Osteoblast (primary cell): ENCODE measurements around the gene RBBP8NL. TPM values are rescaled to one million over a fixed set of nuclear protein-coding genes. Genes with fewer than 3 reads are reported as not detected.

Experiments
- DNase-seq: peaks from one replicate; pipeline ENCODE4 v3.0.0; 2011; ENCODE audit warnings: low spot score, mixed read lengths; ENCODE audit not compliant: insufficient read length; ENCODE audit errors: missing footprints
- H2AFZ ChIP-seq: 2 replicates; pipeline ENCODE4 v1.6.0; 2011; ENCODE audit warnings: mild to moderate bottlenecking, low read length
- H3K27ac ChIP-seq: 2 replicates; pipeline ENCODE4 v1.5.1; 2011; ENCODE audit warnings: mild to moderate bottlenecking, low read depth, low read length, moderate library complexity
- H3K27me3 ChIP-seq: 2 replicates; pipeline ENCODE4 v1.6.0; 2012; ENCODE audit warnings: mild to moderate bottlenecking, control low read depth, inconsistent platforms, low read length, moderate library complexity; ENCODE audit not compliant: insufficient read depth
- H3K36me3 ChIP-seq: 2 replicates; pipeline ENCODE4 v1.5.1; 2011; ENCODE audit warnings: mild to moderate bottlenecking, low read length, control low read depth, moderate library complexity; ENCODE audit not compliant: insufficient read depth
- H3K4me1 ChIP-seq: 2 replicates; pipeline ENCODE4 v1.5.1; 2011; ENCODE audit warnings: mild to moderate bottlenecking, low read length, control low read depth, moderate library complexity; ENCODE audit not compliant: insufficient read depth
- H3K4me2 ChIP-seq: 2 replicates; pipeline ENCODE4 v1.6.0; 2011; ENCODE audit warnings: mild to moderate bottlenecking, low read length; ENCODE audit not compliant: insufficient read depth
- H3K4me3 ChIP-seq: fragments of 200-600 bp; sonication (generic); 3 replicates; pipeline ENCODE4 v1.5.1; 2012; ENCODE audit warnings: mild to moderate bottlenecking, low read length, inconsistent platforms; ENCODE audit not compliant: insufficient read depth
- H3K79me2 ChIP-seq: 2 replicates; pipeline ENCODE4 v1.6.0; 2012; ENCODE audit warnings: mild to moderate bottlenecking, low read length, control low read depth, inconsistent platforms; ENCODE audit not compliant: insufficient read depth
- H3K9me3 ChIP-seq: 2 replicates; pipeline ENCODE4 v1.5.1; 2011; ENCODE audit warnings: low read depth, low read length, control low read depth
- H4K20me1 ChIP-seq: 2 replicates; pipeline ENCODE4 v1.6.0; 2012; ENCODE audit warnings: mild to moderate bottlenecking, low read length, control low read depth; ENCODE audit not compliant: insufficient read depth
- total RNA-seq: library from RNA; depleted of rRNA; stranded (reverse); fragments of >200 nt; gene quantifications from 2 replicates; pipeline ENCODE4 v1.2.3, GENCODE V29; 2012
- TF ChIP-seq, protein P1 (sequence below): IDR thresholded peaks from 2 replicates; pipeline ENCODE4 v1.5.1; 2011; ENCODE audit warnings: mild to moderate bottlenecking, low read depth, low read length, moderate library complexity; ENCODE audit errors: extremely low read depth

Gene RBBP8NL
- total RNA-seq, 1 donor, result not detected

DNA sequence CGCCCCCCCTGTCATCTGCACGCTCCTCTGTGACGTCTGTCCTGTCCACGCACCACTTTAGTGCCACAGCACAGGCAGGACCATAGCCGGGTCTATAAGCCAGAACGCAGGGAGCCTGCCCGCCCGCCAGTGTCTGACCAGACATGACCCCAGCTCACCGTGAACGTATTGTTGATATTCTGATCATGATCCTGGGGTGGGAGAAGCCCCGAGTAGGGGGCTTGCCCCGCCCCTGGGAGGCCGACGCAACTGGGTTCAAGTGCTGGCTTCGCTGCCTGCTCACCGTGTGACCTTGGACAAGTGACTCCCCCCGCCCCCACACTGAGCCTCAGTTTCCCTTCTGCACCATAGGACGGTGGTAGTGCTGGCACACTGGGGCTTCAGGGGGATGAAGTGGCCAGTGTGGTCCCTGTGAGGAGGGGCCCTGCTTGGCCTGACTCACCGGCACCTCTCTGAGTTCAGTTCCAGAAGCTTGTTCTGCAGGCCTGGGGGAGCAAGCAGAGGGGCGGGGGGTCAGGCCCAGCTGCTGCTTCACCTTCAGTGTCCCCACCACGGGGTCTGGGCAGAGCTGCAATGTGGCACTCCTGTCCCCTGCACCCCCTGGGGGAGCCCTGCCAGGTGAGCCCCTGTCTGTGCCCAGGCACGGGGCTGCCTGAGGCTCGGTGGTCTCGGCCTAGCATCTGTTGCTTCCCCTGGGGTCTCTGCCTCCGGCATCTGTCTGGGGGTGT lies 9.2 kb downstream of the RBBP8NL start:
- TF ChIP-seq, protein P1, sequence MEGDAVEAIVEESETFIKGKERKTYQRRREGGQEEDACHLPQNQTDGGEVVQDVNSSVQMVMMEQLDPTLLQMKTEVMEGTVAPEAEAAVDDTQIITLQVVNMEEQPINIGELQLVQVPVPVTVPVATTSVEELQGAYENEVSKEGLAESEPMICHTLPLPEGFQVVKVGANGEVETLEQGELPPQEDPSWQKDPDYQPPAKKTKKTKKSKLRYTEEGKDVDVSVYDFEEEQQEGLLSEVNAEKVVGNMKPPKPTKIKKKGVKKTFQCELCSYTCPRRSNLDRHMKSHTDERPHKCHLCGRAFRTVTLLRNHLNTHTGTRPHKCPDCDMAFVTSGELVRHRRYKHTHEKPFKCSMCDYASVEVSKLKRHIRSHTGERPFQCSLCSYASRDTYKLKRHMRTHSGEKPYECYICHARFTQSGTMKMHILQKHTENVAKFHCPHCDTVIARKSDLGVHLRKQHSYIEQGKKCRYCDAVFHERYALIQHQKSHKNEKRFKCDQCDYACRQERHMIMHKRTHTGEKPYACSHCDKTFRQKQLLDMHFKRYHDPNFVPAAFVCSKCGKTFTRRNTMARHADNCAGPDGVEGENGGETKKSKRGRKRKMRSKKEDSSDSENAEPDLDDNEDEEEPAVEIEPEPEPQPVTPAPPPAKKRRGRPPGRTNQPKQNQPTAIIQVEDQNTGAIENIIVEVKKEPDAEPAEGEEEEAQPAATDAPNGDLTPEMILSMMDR, result no peak
- Histone ChIP-seq H3K36me3 (no peaks in the 10 kb centered on the region), H4K20me1 (no peaks in the 10 kb centered on the region), H2AFZ (no peak overlapping the region), H3K27me3 (peaks cover 5% of the 10 kb centered on the region), H3K27ac (no peak overlapping the region), H3K4me2 (no peak overlapping the region), H3K4me3 (no peak overlapping the region), H3K79me2 (no peaks in the 10 kb centered on the region), H3K9me3 (no peaks in the 10 kb centered on the region), H3K4me1 (no peaks in the 10 kb centered on the region)
- no peak for DNase-seq

DNA sequence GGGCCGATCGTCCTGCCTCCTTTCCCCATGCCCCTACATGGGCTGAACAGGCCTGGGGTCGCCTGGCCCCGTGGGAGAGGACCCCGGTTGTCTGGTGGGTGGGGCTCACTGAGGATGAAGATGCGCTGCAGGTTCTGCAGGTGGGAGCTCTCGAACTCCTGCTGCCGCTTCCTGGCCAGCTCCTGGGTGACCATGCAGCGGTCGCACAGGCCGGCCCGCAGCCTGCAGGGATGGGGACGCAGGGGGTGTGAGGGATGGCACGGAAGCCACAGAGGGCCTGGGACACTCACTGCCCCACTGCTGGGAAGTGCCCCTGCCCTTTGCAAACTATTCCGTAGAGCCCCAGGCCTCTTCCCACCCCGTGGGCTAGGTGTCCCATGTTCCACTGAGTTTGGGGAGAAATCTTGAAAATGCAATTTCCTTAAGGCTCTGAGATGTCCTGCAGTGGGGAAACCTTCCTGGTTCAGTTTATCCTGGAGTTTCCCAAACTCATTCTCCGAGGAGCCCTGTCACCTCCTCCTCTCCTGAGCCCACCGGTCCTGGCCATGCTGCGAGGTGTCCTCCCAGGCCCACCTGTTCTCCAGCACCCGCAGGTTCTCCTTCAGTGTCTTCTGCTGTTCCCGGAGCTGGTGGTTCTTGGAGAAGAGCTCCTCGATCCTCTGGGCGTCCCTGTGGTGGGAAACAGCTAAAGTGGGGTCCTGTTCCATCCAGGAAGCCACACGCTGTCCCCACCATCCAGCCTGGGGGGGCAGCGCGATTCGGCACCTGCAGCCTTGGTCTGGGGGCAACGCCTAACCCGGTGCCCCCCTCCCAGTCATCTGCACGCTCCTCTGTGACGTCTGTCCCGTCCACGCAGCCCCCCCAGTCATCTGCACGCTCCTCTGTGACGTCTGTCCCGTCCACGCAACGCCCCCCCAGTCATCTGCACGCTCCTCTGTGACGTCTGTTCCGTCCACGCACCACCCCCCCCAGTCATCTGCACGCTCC lies 10.4 kb downstream of the RBBP8NL start:
- peaks cover 5% of the 10 kb centered on the region for H3K27me3 ChIP-seq
- no peak overlapping the region for H3K4me2 ChIP-seq
- H3K9me3 ChIP-seq, result no peaks in the 10 kb centered on the region
- H3K36me3 ChIP-seq, result no peaks in the 10 kb centered on the region
- H3K4me3 ChIP-seq, result no peak overlapping the region
- no peaks in the 10 kb centered on the region for H3K79me2 ChIP-seq
- H4K20me1 ChIP-seq, result no peaks in the 10 kb centered on the region
- H3K4me1 ChIP-seq, result no peaks in the 10 kb centered on the region
- TF ChIP-seq, protein P1, result no peak
- DNase-seq, result no peak
- no peak overlapping the region for H3K27ac ChIP-seq
- no peak overlapping the region for H2AFZ ChIP-seq

DNA sequence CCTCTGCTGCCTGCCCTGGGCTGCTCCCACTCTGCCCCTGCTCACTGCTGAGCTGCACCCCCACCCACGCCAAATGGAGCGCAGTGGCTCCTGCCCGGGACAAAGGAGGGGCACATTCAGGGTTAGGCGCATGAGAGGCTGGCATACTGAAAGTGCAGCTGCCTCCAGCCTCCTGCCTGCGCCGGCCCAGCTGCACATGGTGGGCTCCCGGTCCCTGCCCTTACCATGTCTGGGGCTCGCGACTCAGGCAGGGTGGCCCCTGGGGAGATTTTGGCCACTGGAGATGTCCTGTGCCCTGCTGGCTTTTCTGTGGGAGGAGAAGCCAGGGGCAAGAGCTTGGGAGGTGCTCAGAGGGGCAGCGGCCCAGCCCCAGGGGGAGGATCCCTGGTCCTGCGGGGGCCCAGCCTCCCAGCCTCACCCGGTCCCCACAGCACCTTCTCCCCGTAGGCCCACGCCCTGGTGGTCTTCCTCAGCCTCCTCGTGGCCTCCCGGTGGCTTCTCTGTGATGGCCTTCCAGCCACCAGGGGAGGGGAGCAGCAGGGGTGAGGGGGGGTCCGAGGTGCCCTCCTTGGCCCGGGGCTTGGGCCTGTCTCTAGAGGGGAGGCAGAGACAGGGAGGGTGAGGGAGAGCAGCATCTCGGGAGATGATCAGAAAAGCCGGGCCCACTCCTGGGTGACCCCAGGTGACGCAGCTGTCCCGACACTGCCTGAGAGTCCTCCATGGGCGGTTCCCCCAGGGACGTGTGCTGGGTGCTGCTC lies 11.8 kb downstream of the RBBP8NL start:
- no peak overlapping the region for H3K27ac ChIP-seq
- H3K27me3 ChIP-seq, result peaks cover 5% of the 10 kb centered on the region
- no peak for DNase-seq
- no peaks in the 10 kb centered on the region for H3K9me3 ChIP-seq
- H3K4me3 ChIP-seq, result no peak overlapping the region
- no peak overlapping the region for H3K4me2 ChIP-seq
- TF ChIP-seq, protein P1, result no peak
- H3K4me1 ChIP-seq, result no peaks in the 10 kb centered on the region
- H2AFZ ChIP-seq, result no peak overlapping the region
- no peaks in the 10 kb centered on the region for H3K79me2 ChIP-seq
- no peaks in the 10 kb centered on the region for H4K20me1 ChIP-seq
- no peaks in the 10 kb centered on the region for H3K36me3 ChIP-seq
